GM21367 (cell line): ENCODE results near the gene SMYD5.

Experiments
- ATAC-seq: cut with Tn5 transposase; IDR thresholded peaks from one replicate; pipeline ENCODE4 v1.9.1; 2021; ENCODE audit not compliant: unreplicated experiment

SMYD5 gene

GRCh38 chr2:73203055-73203681 is 10.9 kb upstream of the SMYD5 start:
- ATAC-seq: no peak

GRCh38 chr2:73205611-73206010 is 8.4 kb upstream of the SMYD5 start:
- ATAC-seq: no peak

GRCh38 chr2:73208258-73208657 is 5.8 kb upstream of the SMYD5 start:
- no peak for ATAC-seq

- no peak for ATAC-seq
These were observed 4.0 kb upstream of the SMYD5 start for GRCh38 chr2:73210019-73210418.

GRCh38 chr2:73210696-73211095 is 3.3 kb upstream of the SMYD5 start:
- no peak for ATAC-seq

GRCh38 chr2:73212098-73212447 is 2.0 kb upstream of the SMYD5 start:
- no peak for ATAC-seq

GRCh38 chr2:73212448-73213176 is 1.4 kb upstream of the SMYD5 start:
- peak; percentile 60 for ATAC-seq

- no peak for ATAC-seq
These were observed 1.2 kb downstream of the SMYD5 start for GRCh38 chr2:73215254-73215653.

- ATAC-seq: no peak
These were observed 3.1 kb downstream of the SMYD5 start for GRCh38 chr2:73217160-73217559.

GRCh38 chr2:73217826-73218225 is 3.8 kb downstream of the SMYD5 start:
- ATAC-seq: no peak

- no peak for ATAC-seq
These were observed 4.3 kb downstream of the SMYD5 start for GRCh38 chr2:73218298-73218697.

- ATAC-seq: no peak
These were observed 9.8 kb downstream of the SMYD5 start for GRCh38 chr2:73223821-73224220.

- no peak for ATAC-seq
These were observed 11.7 kb downstream of the SMYD5 start for GRCh38 chr2:73225513-73226360.

- no peak for ATAC-seq
These were observed 13.0 kb downstream of the SMYD5 start for GRCh38 chr2:73227086-73227485.

GRCh38 chr2:73228631-73229030 is 14.6 kb downstream of the SMYD5 start:
- ATAC-seq: no peak

GRCh38 chr2:73232403-73233153 is 18.5 kb downstream of the SMYD5 start:
- ATAC-seq: no peak

GRCh38 chr2:73233154-73233931 is 19.3 kb downstream of the SMYD5 start, which contains the start of gene PRADC1:
Gene PRADC1, minus strand, starts transcription at chr2:73233239. Its CDS starts 79 bp downstream, at chr2:73233160.
- ATAC-seq: peak; percentile 88

- ATAC-seq: peak; percentile 61
These were observed 20.1 kb downstream of the SMYD5 start, which contains the start of gene CCT7 for GRCh38 chr2:73233932-73234832. Gene CCT7, plus strand, starts transcription at chr2:73234308. Its CDS starts 71 bp downstream, at chr2:73234379.
